ENCODE results near the gene GLIS1. TPM values are rescaled to one million over a fixed set of nuclear protein-coding genes. Genes with fewer than 3 reads are reported as not detected.

GLIS1 gene
- total RNA-seq, 1 donor from 2014 or later: 2.5 TPM

GRCh38 chr1:53482441-53483153 is 256.4 kb downstream of the GLIS1 start:
- no peak overlapping the region for H3K4me3 ChIP-seq (ENCODE audit: low read depth, low read length)
- TF ChIP-seq, protein P1, sequence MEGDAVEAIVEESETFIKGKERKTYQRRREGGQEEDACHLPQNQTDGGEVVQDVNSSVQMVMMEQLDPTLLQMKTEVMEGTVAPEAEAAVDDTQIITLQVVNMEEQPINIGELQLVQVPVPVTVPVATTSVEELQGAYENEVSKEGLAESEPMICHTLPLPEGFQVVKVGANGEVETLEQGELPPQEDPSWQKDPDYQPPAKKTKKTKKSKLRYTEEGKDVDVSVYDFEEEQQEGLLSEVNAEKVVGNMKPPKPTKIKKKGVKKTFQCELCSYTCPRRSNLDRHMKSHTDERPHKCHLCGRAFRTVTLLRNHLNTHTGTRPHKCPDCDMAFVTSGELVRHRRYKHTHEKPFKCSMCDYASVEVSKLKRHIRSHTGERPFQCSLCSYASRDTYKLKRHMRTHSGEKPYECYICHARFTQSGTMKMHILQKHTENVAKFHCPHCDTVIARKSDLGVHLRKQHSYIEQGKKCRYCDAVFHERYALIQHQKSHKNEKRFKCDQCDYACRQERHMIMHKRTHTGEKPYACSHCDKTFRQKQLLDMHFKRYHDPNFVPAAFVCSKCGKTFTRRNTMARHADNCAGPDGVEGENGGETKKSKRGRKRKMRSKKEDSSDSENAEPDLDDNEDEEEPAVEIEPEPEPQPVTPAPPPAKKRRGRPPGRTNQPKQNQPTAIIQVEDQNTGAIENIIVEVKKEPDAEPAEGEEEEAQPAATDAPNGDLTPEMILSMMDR (conservative IDR thresholded peaks at IDR 0.05; ENCODE audit: low read depth, low read length): no peak
- DNase-seq (ENCODE audit: low read depth): no peak

- H3K4me3 ChIP-seq (ENCODE audit: low read depth, low read length): no peak overlapping the region
- TF ChIP-seq, protein P1 (conservative IDR thresholded peaks at IDR 0.05; ENCODE audit: low read depth, low read length): no peak
- DNase-seq (ENCODE audit: low read depth): no peak
Observed at GRCh38 chr1:53481456-53481855, 257.5 kb downstream of the GLIS1 start.

GRCh38 chr1:53480678-53481077 is 258.3 kb downstream of the GLIS1 start:
- DNase-seq (ENCODE audit: low read depth): no peak
- TF ChIP-seq, protein P1 (conservative IDR thresholded peaks at IDR 0.05; ENCODE audit: low read depth, low read length): no peak
- no peak overlapping the region for H3K4me3 ChIP-seq (ENCODE audit: low read depth, low read length)

GRCh38 chr1:53478502-53478818 is 260.5 kb downstream of the GLIS1 start:
- no peak overlapping the region for H3K4me3 ChIP-seq (ENCODE audit: low read depth, low read length)
- no peak for DNase-seq (ENCODE audit: low read depth)

DNA sequence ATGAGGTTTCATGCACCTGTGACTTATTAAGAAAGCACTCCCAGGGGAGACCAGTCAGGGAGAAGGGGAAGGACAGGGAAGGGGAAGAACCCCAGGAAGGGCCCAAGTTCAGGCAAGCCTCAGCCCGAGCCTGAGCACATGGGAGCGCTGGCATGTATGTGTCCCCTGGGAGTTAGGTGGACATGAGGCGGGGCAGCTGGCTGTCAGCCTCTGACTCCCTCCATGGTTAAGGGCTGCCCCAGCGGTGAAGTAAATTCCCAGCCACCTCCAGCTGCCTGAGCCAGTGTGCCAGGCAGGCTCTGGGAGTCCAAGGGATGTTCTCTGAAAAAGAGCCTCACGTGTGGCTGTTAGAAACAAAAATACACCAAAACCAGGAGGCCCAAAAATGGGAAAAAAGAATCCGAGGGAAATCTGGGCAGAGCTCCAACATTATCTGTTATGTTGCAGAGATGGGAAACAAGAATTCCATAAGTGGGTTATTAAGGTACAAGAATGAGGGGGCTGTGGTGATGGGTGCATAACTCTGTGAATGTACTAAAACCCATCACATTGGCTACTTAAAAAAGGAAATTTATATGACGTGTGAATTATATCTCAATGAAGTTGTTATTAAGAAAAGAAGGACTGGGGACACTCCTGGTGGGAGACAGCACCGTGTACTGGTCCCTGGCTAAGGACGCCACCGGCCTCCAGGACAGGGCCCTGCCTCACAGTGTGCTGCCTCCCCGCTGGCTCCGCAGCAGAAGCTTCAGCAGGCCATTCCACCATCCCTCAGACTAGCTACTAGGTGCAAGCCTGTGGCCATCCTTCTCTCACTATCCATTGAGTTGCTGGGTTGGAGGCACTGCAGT is 261.1 kb downstream of the GLIS1 start:
- no peak for DNase-seq (ENCODE audit: low read depth)

More at GRCh38 chr1:53478502-53478818, 260.5 kb downstream of the GLIS1 start:
- TF ChIP-seq, protein P1 (conservative IDR thresholded peaks at IDR 0.05; ENCODE audit: low read depth, low read length): no peak

DNA sequence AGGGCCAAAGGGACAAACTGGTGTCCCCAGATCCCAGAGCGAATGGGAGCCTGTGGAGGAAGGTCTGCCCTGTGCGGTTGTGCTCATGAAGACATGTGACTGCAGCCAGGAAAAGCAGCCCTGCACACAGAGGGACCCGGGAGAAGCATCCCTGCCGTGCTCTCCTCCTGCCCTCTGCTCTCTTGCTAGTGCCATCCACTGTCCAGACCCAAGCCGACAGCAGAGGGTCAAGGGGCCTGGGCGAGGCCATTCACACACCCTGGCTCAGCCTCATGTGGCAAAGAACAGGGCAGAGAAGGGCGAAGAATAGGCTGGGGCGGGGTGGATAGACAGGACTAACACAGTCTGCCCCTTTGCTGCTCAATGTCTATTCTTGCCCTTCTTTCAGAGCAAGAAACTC is 262.4 kb downstream of the GLIS1 start:
- TF ChIP-seq, protein P1 (conservative IDR thresholded peaks at IDR 0.05; ENCODE audit: low read depth, low read length): no peak

More for the DNA sequence above, 261.1 kb downstream of the GLIS1 start:
- TF ChIP-seq, protein P1 (conservative IDR thresholded peaks at IDR 0.05; ENCODE audit: low read depth, low read length): no peak
- H3K4me3 ChIP-seq (ENCODE audit: low read depth, low read length): no peak overlapping the region

More for the DNA sequence above, 262.4 kb downstream of the GLIS1 start:
- no peak for DNase-seq (ENCODE audit: low read depth)
- no peak overlapping the region for H3K4me3 ChIP-seq (ENCODE audit: low read depth, low read length)
